DND-41 (cell line): Measurements from ENCODE around the gene CELF5.

Source experiments
- CTCF ChIP-seq: IDR thresholded peaks from 2 replicates; pipeline ENCODE4 v1.5.1; 2012; ENCODE audit warnings: borderline replicate concordance, low read length, moderate library complexity, mild to moderate bottlenecking; ENCODE audit not compliant: poor library complexity, severe bottlenecking; ENCODE audit errors: extremely low read depth
- EZH2 ChIP-seq: IDR thresholded peaks from 3 replicates; pipeline ENCODE4 v1.6.1; 2012; ENCODE audit warnings: borderline replicate concordance, low read depth, mild to moderate bottlenecking, moderate library complexity, low read length, inconsistent platforms; ENCODE audit not compliant: severe bottlenecking

- TF ChIP-seq CTCF = no peak
- TF ChIP-seq EZH2 = no peak
Observed at GRCh38 chr19:3323026-3323425, 98.6 kb downstream of the CELF5 start.
